Head of caudate nucleus (tissue), 42 donors: Measurements from ENCODE around the gene PRG3.
"Not testable (repeated sequence)": the region's sequence is repeated elsewhere in the genome, so short reads cannot be mapped to it uniquely, and the experiment has no call there.

Source experiments
- DNase-seq, 42 donors: peaks; one replicate each; pipeline versions ENCODE4 v3.0.0 to v3.0.0-alpha.2; 2020 to 2021; ENCODE audit warnings: mixed read lengths in 7 of 42
- intact Hi-C: fragments of 100-400 bp; cut with DNase I; formaldehyde crosslinking; loops from one replicate; pipeline ENCODE4 v1.15.0; 2022

Gene PRG3

DNA sequence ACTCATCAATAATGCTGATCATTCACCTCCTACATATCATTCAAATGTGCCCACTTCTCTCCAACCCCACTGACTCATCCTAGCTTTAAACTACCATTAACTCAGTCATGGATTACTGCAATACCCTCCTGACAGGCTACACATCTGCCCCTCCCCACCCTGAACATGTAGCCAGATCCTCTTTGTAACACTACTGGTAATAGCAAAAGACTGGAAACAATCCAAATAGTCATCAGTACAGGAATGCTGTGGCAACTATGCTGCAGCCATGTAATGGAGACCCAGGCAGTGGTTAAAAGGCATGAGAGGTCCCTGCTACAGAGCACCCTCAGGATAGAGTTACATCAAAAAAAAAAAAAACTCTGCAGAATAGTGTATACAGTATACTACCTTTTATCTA, 29.3 kb upstream of the PRG3 start:
- intact Hi-C loops, result no loop called here
- DNase-seq, result no peak

DNA sequence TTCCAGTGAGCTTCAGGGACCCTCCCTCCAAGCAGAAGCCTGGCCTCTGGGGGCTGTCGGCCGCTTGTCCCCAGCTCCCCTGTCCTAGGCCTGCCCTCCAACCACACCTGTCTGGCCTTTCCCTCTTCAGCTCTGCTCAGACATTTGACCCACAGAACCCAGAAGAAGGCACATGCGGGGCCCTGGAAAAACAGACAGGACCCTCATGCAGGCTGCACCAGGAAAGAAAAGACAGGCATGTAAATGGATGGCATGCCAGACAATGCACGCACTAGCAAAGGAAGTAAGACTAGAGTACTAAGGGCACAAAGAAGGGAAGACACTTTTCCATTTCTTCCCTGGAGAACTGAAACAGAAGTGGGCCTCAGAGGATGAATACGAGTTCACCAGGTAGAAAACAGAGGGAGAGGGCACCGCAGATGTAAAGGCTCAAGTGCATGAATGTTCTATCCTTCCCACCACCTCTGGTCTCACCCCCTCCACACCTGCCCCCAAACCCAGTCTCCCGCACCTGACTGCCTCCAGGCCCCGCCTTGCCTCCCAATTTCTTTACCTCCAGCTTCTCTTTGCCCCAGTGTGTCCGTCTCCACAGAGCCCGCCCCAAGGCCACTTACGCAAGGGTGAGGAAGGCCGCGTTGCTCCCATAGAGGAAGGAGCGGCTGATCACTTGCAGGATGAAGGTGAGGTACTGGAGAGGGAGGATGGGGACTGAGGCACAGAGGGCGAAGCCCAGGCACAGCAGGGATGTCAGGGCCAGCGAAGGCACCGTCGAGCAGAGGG, 28.6 kb upstream of the PRG3 start:
- no peak for DNase-seq
- intact Hi-C loops, result no loop called here

DNA sequence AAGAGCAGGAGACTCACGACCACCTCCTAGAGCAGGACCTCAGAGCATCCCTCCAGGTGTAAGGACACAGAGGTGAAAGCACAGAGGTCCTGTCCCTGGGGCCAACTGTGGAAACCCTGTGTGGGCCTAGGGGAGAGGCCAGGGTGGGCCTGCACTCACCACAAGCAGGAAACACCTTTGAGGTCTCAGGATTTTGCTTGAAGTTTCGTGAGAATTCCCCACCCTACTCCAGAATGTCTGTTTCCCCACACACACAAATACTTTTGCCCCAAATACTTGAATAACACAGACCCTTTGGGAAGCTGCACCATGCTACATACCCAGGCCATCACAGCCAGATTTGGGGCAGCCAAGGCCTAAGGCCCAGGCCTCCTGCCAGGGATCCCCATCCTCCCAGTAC, 27.8 kb upstream of the PRG3 start:
- no peak for DNase-seq
- intact Hi-C loops, result no loop called here

DNA sequence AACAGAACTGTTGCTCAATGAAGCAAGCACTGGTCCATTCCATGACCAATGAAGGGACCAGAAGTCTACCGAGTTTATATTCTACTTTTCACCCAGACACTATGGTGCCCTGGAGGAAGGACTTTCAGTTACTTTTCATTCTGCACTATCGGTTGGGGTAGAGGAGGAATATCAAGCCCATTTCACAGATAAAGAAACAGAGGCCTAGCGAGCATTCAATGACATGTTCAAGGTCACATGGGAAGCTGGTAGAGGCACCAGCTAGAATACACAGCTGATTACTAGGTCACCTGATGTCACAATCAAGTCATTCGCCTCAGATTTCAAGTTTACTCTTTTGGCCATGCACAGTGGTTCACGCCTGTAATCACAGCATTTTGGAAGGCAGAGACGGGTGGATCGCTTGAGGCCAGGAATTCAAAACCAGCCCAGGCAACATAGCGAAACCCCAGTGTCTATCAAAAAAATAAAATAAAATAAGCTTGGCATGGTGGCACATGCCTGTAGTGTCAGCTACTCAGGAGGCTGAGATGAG, 27.1 kb upstream of the PRG3 start:
- no peak for DNase-seq
- intact Hi-C loops, result no loop called here

- no peak for DNase-seq
- intact Hi-C loops, result no loop called here
Observed at GRCh38 chr11:57407010-57407920, 26.3 kb upstream of the PRG3 start.

DNA sequence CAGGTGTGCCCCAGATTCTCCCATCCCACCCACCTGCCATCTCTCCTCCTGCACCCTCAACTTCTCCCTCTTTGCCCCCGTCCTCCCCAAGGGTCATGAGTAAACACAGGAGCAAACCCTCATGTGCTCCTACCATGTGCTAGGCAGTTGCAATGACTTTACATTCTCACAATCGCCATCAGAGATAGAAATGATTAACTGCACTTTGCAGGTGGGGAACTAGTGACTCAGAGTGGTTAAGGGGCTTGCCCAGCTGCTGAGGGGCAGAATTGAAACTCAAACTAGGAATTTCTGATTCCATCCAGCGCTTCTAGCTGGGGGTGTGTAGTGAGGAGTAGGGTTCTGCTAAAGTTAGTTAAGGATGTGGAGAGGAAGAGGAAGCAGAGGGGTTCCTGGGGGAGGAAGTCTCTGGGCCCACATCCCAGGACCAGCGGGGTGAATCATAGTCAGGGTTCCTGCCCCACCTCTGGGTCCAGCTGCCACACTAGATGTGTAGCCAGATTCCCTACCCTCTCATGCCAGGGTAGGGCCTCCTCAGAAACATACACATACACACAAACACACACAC, 25.5 kb upstream of the PRG3 start:
- intact Hi-C loops, result no loop called here
- no peak for DNase-seq

- DNase-seq, result no peak
- intact Hi-C loops, result no loop called here
Observed at GRCh38 chr11:57405271-57405860, 24.4 kb upstream of the PRG3 start.

DNA sequence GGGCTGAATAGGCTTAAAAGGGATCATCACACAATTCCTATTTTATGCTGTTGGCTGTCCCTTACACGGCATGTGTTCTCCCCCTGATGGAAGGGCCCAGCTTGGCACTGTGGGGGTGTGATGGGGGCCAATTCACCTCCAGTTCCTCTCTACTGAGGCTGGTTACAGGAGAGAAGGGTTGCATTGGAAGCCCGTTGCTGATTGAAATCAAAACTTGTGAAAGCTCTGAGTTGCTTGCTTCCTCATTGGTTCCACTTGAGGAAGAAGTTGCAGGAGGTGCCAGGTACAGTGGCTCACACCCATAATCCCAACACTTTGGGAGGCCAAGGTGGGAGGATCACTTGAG, 22.8 kb upstream of the PRG3 start:
- intact Hi-C loops, result no loop called here
- no peak for DNase-seq

DNA sequence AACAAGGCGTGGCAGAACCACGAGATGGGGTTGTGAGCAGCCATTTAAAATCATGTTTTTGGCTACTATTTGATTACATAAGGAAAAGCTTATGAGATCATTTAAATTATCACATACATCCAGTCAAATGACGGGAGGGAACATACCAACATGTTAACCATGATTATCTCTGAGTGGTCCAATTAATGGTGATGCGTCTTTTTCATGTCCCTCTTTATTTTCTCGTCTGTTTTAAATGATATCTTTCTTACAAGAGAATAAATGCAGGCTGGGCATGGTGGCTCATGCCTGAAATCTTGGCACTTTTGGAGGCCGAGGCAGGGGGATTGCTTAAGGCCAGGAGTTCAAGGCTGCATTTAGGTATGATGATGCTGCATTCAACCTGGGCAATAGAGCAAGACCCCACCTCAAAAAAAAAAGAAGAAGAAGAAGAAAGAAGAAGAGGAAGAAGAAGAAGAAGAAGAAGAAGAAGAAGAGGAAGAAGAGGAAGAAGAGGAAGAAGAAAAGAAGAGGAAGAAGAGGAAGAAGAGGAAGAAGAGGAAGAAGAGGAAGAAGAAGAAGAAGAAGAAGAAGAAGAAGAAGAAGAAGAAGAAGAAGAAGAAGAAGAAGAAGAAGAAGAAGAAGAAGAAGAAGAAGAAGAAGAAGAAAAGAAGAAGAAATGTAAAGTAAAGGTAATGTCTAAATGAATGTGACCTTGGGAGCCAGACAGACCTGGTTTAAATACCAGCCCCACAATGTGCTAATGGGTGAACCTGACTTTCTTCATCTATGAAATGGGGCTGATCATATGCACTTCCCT, 22.3 kb upstream of the PRG3 start:
- DNase-seq, intact Hi-C loops: not testable (repeated sequence)

- intact Hi-C loops, result no loop called here
Observed at GRCh38 chr11:57402188-57403002, 21.4 kb upstream of the PRG3 start.

DNA sequence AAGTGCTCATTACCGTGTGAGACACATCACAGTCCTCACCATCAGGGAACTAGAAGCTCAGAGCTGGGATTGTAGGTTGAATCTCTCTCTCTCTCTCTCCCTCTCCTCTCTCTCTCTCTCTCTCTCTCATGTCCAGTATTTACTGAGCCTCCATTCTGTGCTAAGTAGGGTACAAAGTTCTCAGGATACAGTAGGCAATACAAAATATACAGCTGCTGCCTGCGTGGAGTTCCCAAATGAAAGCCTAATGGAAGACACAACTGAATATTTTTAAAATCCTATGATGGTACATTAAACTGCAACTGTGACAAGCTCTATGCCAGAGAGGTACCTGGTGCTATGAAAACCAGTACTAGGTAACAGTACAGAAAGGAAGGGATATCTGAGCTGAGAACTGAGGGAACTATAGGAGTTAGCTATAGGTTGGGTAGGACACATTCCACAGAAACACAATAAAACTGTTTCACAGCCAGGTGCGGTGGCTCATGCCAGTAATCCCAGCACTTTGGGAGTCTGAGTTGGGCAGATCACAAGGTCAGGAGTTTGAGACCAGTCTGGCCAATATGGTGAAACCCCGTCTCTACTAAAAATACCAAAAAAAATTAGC, 19.1 kb upstream of the PRG3 start:
- DNase-seq, result no peak
- intact Hi-C loops, result no loop called here

More at GRCh38 chr11:57402188-57403002, 21.4 kb upstream of the PRG3 start:
- no peak for DNase-seq

- intact Hi-C loops, result no loop called here
- DNase-seq, result no peak
Observed at GRCh38 chr11:57399221-57399620, 18.3 kb upstream of the PRG3 start.

DNA sequence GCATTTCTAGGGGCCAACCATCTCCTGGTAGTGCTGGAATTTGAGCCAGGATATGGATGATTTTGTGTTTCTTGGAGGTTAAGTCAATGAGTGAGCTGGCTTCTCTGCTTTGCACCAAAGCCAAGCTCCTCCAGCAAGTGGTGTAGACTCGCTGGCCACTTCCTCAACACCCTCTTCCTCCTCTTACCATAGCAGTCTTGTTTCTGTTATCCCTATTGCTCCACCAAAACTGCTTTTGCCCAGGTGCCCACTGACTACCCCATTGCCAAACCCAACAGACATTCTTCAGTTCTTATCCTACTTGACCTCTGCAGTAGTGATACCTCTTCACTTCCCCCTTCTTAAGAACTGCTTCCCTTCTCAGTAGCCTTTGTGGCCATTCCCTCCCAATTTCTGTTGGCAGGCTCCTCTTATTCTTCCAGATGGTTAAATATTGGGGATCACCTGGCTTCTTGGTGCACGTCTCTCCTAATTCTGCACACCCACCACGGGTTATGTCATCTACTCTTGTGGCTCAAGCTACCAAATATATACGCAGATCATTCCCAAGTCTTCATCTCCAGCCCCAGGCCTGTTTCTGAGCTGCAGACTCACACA, 16.5 kb upstream of the PRG3 start:
- intact Hi-C loops, result no loop called here
- no peak for DNase-seq

- intact Hi-C loops, result no loop called here
- no peak for DNase-seq
Observed at GRCh38 chr11:57396744-57397143, 15.8 kb upstream of the PRG3 start.

DNA sequence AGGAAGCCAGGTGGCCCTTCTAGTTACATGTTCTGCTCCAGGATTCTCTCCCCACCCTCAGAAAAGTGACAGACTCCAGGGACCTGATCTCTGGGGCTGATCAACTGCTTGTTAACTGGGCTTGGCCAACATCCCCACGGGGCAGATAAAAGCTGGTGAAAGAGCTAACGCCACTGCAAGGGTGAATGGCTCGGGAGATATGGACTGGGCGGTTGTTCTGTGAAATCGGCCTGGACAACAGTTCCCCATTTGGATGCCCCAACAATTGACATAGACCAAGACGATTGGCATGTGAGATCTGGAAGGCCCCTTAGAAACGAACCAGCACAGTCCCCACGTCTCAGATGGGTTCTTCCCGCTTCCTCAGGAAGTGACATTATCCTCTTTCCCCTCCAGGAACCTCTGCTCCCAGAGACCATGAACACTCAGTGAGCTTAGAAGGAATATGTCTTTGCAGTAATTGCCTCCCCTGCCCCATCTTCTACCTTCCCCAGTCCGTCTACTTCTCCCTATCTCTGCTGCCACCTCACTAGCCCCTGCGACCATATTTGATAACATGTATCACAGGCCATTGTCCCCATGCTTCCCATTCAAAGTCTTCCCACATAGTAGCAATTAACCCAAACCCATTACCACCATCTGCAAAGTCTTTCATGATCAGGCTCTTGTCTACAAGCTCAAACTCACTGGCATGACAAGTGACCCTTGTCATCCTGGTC, 15.1 kb upstream of the PRG3 start:
- intact Hi-C loops, result no loop called here
- DNase-seq, result no peak

DNA sequence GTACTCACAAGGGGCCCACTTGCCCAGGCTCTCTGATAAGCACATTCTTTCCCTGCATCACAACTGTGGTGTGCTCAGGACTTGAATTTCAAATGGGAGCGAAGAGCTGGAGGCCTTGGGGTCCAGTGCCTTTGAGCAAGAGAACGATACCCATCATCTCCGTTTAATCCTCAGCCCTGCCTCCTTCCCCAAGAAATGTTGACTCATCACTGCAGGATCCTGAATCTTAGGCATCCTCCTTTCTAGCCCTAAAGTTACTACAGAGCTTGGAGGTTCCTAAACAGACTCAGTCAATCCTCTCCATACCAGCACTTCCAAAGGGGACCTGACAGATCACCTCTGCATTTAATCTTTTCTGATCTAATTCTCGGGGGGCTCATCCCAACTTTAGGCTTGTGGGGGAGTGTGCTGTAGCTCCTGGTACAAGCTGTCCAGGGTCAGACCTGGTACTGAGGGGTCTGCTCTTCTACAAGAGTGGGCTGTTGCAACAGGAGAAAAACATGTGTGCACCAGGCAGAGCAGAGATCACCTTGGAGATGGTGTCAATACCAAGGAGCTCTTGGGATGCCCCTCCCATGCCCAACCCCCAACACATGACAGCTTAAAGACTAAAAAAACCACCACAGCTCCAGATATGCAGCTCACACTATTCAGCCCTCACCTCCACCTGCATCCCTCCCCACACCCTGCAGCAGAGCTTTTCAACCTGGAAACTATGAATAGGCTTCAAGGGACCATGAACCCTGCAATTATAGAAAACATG, 13.4 kb upstream of the PRG3 start:
- intact Hi-C loops, result no loop called here
- no peak for DNase-seq
